Prostate gland (tissue), 2 donors: ENCODE results near the gene ACACB. TPM values are rescaled to one million over a fixed set of nuclear protein-coding genes. Genes with fewer than 3 reads are reported as not detected.
A peak's percentile ranks its signal among the peaks of the same experiment; 100 is the strongest.

Source experiments
- DNase-seq: peaks from one replicate; pipeline ENCODE4 v3.0.0-alpha.2; 2019; ENCODE audit warnings: low spot score
- H3K27ac ChIP-seq, 2 donors: fragments of 200-600 bp; sonication (generic); 2 replicates each; pipeline ENCODE4 v1.5.1; 2017 to 2019
- H3K27me3 ChIP-seq: fragments of 200-600 bp; sonication (generic); replicated peaks from 2 replicates; pipeline ENCODE4 v1.5.1; 2019; ENCODE audit not compliant: insufficient read depth
- H3K36me3 ChIP-seq, 2 donors: fragments of 200-600 bp; sonication (generic); 1 replicate in 1 of 2; 2 replicates in 1 of 2; pipeline versions ENCODE4 v1.5.1 to v1.8.1; 2017 to 2019
- H3K4me1 ChIP-seq: fragments of 200-600 bp; sonication (generic); replicated peaks from 2 replicates; pipeline ENCODE4 v1.5.1; 2019
- H3K4me3 ChIP-seq, 2 donors: fragments of 200-600 bp; sonication (generic); 2 replicates each; pipeline ENCODE4 v1.5.1; 2017 to 2019
- H3K9me3 ChIP-seq: fragments of 200-600 bp; sonication (generic); 2 replicates; pipeline ENCODE4 v1.5.1; 2017
- POLR2A ChIP-seq: fragments of 450-650 bp; IDR thresholded peaks from one replicate; pipeline ENCODE4 v1.6.1; 2016; ENCODE audit warnings: antibody characterized with exemption, mild to moderate bottlenecking
- POLR2AphosphoS5 ChIP-seq: sonication (generic); formaldehyde crosslinking; IDR thresholded peaks from one replicate; pipeline ENCODE4 v1.6.1; 2017; ENCODE audit warnings: antibody characterized with exemption
- WGBS: methylation state at CpG from one replicate; pipeline ENCODE4 v1.1.5; 2018; 5-methylcytosine and 5-hydroxymethylcytosine counted together
- intact Hi-C: fragments of 100-400 bp; cut with DNase I; formaldehyde crosslinking; loops from one replicate; pipeline ENCODE4 v1.14.2; 2022
- total RNA-seq, 2 donors: library from RNA; depleted of rRNA; stranded (reverse); fragments of >200 nt; gene quantifications; one replicate each; pipeline ENCODE4 v1.1.0, GENCODE V29; 2016
- TF ChIP-seq, protein P1 (sequence below), 4 experiments: fragments of 200-600 bp in 2 of 4; fragments of 450-650 bp in 2 of 4; sonication (generic) in 2 of 4; IDR thresholded peaks; 1 replicate in 3 of 4; 2 replicates in 1 of 4; pipeline ENCODE4 v1.5.1; 2016 to 2019; ENCODE audit warnings: antibody characterized with exemption in 4 of 4, mild to moderate bottlenecking in 2 of 4, moderate library complexity in 2 of 4

ACACB gene
- total RNA-seq, 2 donors from 2014 or later: 52.5 to 63.3 TPM

DNA sequence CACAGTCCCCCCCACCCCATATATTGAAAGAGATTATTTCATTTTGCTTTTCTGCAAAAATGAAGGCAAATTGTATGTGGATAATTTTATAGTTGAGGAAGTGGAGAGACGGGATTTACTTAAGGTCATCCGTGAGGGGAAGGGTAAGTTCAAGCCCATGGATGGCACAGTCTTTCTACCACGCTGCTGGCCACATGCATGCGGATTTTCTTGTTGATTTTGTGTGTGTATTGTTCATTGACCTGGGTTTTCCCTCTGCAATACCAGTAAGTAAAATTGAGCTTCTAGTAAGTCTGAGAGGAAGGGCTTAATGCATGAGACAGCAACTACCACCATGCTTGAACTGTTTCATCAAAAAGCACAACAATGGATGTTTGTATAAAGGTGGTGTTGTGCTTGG lies 35.1 kb downstream of the ACACB start:
- no peak for DNase-seq
- H3K27ac ChIP-seq: no peak overlapping the region
- no peaks in the 10 kb centered on the region for H3K36me3 ChIP-seq
- peaks cover 4% of the 10 kb centered on the region for H3K4me1 ChIP-seq
- intact Hi-C loops: no loop called here
- no peak for TF ChIP-seq POLR2A
- no peak for TF ChIP-seq POLR2AphosphoS5
- TF ChIP-seq, protein P1, sequence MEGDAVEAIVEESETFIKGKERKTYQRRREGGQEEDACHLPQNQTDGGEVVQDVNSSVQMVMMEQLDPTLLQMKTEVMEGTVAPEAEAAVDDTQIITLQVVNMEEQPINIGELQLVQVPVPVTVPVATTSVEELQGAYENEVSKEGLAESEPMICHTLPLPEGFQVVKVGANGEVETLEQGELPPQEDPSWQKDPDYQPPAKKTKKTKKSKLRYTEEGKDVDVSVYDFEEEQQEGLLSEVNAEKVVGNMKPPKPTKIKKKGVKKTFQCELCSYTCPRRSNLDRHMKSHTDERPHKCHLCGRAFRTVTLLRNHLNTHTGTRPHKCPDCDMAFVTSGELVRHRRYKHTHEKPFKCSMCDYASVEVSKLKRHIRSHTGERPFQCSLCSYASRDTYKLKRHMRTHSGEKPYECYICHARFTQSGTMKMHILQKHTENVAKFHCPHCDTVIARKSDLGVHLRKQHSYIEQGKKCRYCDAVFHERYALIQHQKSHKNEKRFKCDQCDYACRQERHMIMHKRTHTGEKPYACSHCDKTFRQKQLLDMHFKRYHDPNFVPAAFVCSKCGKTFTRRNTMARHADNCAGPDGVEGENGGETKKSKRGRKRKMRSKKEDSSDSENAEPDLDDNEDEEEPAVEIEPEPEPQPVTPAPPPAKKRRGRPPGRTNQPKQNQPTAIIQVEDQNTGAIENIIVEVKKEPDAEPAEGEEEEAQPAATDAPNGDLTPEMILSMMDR (IDR thresholded peaks at IDR 0.05): no peak
- H3K9me3 ChIP-seq: no peaks in the 10 kb centered on the region
- 98% methylated on average over 4 of the region's 4 CpGs for WGBS
- no peaks in the 10 kb centered on the region for H3K27me3 ChIP-seq
- no peak overlapping the region for H3K4me3 ChIP-seq

DNA sequence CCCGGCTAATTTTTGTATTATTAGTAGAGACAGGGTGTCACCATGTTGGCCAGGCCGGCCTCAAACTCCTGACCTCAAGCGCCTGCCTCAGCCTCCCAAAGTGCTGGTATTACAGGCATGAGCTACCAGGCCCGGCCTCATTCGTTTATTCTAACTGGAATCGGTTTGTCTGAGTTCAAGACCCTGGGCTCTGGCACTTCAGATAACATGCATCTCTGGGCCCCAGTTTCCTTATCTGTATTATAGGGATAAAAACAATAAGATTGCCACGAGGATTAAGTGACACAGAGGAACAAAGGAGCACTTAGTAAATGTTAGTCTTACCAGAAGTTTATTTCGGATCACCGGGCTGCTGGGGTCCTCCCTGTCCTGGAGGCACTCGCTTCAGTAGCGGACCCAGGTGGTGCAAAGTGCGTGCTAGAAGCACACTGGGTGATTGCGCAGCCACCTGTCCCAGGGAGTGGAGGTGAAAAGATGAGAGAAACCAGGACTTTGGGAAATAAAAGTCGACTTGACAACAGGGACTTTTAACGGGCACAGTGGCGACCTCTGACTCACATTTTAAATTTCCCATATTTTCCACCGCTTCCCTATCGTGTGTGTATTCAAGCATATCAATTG lies 37.5 kb downstream of the ACACB start:
- 29% methylated on average over 18 of the region's 18 CpGs for WGBS
- no peaks in the 10 kb centered on the region for H3K27me3 ChIP-seq
- intact Hi-C loops: loop anchor here (2.0 kb wide), 1 partner anchor 41 kb away; no protein-coding TSS in a partner anchor
- H3K36me3 ChIP-seq: no peaks in the 10 kb centered on the region
- no peak for TF ChIP-seq POLR2AphosphoS5
- TF ChIP-seq, protein P1 (IDR thresholded peaks at IDR 0.05): no peak
- no peak for TF ChIP-seq POLR2A
- no peaks in the 10 kb centered on the region for H3K9me3 ChIP-seq
- H3K4me3 ChIP-seq: peak overlapping the region; percentile 57 to 62
- H3K27ac ChIP-seq: peak overlapping the region; percentile 80 to 87
- peaks cover 5% of the 10 kb centered on the region for H3K4me1 ChIP-seq
- no peak for DNase-seq

DNA sequence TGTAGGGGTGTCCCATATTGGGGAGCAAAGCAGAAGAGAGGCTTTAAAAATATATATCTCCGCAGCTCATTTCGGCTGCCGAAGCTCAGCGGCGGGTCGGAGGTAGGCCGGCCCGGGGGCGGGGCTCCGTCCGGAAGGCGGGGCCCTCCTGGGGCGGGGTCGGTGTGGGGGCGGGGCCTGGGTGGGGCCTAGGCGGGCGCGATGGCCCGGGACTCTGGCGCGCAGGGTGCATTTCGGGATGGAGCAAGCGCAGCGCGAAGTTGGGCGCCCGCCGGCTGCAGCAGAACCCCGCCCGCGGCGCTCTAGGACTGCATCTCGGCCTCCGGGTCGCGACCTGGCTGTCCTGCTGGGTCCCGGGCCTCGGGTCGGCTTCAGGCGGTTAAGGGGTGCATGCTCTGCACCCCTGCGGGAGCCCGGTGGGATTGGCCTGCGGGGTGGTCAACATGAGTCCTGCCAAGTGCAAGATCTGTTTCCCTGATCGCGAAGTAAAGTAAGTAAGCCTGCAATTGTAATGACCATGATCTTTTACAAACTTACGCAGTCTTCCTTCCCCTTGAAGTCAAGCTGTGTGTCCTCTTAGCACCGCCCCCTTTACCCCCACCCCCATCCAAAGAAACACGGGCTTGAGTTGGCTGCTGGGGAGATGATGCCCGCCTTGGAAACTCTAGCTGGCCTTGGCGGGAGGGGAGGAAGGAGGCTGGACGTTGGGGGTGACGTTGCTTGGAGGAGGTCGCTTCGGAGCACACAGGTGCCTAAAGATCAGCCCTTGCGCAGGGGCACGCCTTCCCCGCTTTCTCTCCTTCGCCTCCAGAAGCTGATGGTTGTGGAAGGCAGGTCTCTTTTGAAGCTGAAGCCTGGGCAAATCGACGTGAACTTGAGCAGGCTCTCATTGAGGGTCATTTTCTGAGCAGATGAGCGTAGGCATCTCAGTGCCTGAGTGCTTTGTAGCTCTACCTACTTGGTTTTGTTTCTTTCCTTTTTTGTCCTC lies 38.4 kb downstream of the ACACB start:
- no peaks in the 10 kb centered on the region for H3K27me3 ChIP-seq
- TF ChIP-seq POLR2A (peak; percentile 53), POLR2AphosphoS5 (peak; percentile 38)
- TF ChIP-seq, protein P1 (IDR thresholded peaks at IDR 0.05): peak in 1 of 4 experiments; percentile 11
- H3K27ac ChIP-seq: peak overlapping the region; percentile 80 to 87
- 2% methylated on average over 33 of the region's 61 CpGs for WGBS
- H3K36me3 ChIP-seq: no peaks in the 10 kb centered on the region
- peak; percentile 76 for DNase-seq
- H3K4me1 ChIP-seq: peaks cover 11% of the 10 kb centered on the region
- intact Hi-C loops: loop anchor here (2.0 kb wide), 1 partner anchor 42 kb away; no protein-coding TSS in a partner anchor
- peak overlapping the region; percentile 57 to 62 for H3K4me3 ChIP-seq
- H3K9me3 ChIP-seq: no peaks in the 10 kb centered on the region

DNA sequence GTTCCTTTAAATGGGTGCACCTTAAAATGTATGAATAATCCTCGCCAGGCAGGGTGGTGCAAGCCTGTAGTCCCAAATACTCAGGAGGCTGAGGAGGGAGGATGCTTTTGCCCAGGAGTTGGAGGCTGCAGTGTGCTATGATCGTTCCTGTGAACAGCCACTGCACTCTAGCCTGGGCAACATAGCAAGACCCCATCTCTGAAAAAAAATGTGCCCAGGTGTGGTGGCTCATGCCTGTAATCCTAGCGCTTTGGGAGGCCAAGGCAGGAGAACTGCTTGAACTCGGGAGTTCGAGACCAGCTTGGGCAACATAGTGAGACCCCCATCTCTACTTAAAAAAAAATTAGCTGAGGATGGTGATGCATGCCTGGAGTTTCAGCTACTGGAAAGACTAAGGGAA lies 39.6 kb downstream of the ACACB start:
- H3K36me3 ChIP-seq: no peaks in the 10 kb centered on the region
- H3K4me3 ChIP-seq: no peak overlapping the region
- TF ChIP-seq POLR2A: no peak
- TF ChIP-seq, protein P1 (IDR thresholded peaks at IDR 0.05): no peak
- TF ChIP-seq POLR2AphosphoS5: no peak
- H3K27me3 ChIP-seq: no peaks in the 10 kb centered on the region
- 96% methylated on average over 5 of the region's 5 CpGs for WGBS
- peaks cover 11% of the 10 kb centered on the region for H3K4me1 ChIP-seq
- DNase-seq: no peak
- no peaks in the 10 kb centered on the region for H3K9me3 ChIP-seq
- no peak overlapping the region for H3K27ac ChIP-seq
- intact Hi-C loops: no loop called here
